Measurements from ENCODE around the gene ITGAX. TPM values are rescaled to one million over a fixed set of nuclear protein-coding genes. Genes with fewer than 3 reads are reported as not detected.

ITGAX gene
- total and polyA plus RNA-seq, 10 of the 15 experiments (the other 5 are each of a cell fraction or from before 2014, with no cell fraction given), result 1.6 to 37.9 (median 17.9) TPM

DNA sequence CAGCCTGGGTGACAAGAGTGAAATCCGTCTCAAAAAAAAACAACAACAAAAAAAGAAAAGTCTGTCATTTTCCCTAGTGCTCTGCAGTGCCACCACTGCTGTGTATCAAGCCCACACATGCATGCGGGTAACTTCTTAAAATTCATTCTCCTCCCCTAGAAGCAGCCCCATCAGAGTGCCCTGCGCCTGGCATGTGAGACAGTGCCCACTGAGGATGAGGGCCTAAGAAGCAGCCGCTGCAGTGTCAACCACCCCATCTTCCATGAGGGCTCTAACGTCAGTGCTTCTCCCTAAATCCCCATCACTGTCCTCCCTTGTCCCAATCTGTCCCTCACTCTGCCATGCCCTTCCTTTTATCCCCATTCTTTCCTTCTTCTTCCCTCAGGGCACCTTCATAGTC, 62.9 kb downstream of the ITGAX start:
- no peak for FAIRE-seq
- ChIA-PET POLR2A (no interaction called here), CTCF (interaction anchor here (1.3 kb wide), 1 partner anchor 30 kb away, joined by 3 read pairs; no protein-coding TSS in a partner anchor), RAD21 (ENCODE audit: unreplicated experiment) (interaction anchor here (0.6 kb wide), 1 partner anchor 32 kb away, joined by 3 read pairs; no protein-coding TSS in a partner anchor), SMC1A (ENCODE audit: uncharacterized antibody, unreplicated experiment) (interaction anchor here (0.6 to 1.0 kb wide), 3 partner anchors 9 to 27 kb away, joined by 3 read pairs; no protein-coding TSS in a partner anchor)
- peaks cover 28% of the 10 kb centered on the region for H3K4me1 ChIP-seq (ENCODE audit: control insufficient read depth, insufficient read depth, low read length)
- no peak for DNase-seq (ENCODE audit: low read depth, low spot score)
- intact Hi-C loops (cut with micrococcal nuclease; ENCODE audit: unreplicated experiment) (no loop called here), in situ Hi-C loops (cut with MboI) (no loop called here)
- no peaks in the 10 kb centered on the region for H4K20me1 ChIP-seq (ENCODE audit: control insufficient read depth, insufficient read depth)
- H3K9me3 ChIP-seq (replicated peaks; ENCODE audit: control insufficient read depth, insufficient read depth, low read length), result peaks cover 4% of the 10 kb centered on the region; the same call in 2 of the 3 replicates
- no peaks in the 10 kb centered on the region for H3K79me2 ChIP-seq (ENCODE audit: control insufficient read depth, insufficient read depth, low read length)
- H3K27me3 ChIP-seq (replicated peaks in 1 of 2; ENCODE audit: control insufficient read depth in 2 of 2, insufficient read depth in 2 of 2, low read length in 1 of 2), result no peaks in the 10 kb centered on the region; a peak in 1 of 4 replicates
- H2AFZ ChIP-seq (ENCODE audit: control insufficient read depth, low read depth, low read length), result no peak overlapping the region
- H3K9ac ChIP-seq (ENCODE audit: control insufficient read depth, insufficient read depth, low read length), result no peak overlapping the region
- no peak overlapping the region for H3K4me2 ChIP-seq (ENCODE audit: control insufficient read depth, insufficient read depth)
- 67% methylated on average over 5 of the region's 5 CpGs for WGBS (ENCODE audit: insufficient coverage, insufficient replicate concordance, low lambda C conversion rate, missing lambda C conversion rate)
- no TSS peak for BruUV-seq (replicated peaks)
- no peak for ATAC-seq
- no peaks in the 10 kb centered on the region for H3K36me3 ChIP-seq (ENCODE audit: control insufficient read depth in 2 of 2, insufficient read depth in 2 of 2, low read length in 1 of 2)
- H3K27ac ChIP-seq (ENCODE audit: control insufficient read depth, insufficient read depth), result no peak overlapping the region
- no peak overlapping the region for H3K4me3 ChIP-seq
- TF ChIP-seq, protein P1, sequence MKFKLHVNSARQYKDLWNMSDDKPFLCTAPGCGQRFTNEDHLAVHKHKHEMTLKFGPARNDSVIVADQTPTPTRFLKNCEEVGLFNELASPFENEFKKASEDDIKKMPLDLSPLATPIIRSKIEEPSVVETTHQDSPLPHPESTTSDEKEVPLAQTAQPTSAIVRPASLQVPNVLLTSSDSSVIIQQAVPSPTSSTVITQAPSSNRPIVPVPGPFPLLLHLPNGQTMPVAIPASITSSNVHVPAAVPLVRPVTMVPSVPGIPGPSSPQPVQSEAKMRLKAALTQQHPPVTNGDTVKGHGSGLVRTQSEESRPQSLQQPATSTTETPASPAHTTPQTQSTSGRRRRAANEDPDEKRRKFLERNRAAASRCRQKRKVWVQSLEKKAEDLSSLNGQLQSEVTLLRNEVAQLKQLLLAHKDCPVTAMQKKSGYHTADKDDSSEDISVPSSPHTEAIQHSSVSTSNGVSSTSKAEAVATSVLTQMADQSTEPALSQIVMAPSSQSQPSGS (IDR thresholded peaks at IDR 0.05; ENCODE audit: low read length), result no peak
- TF ChIP-seq NBN (IDR thresholded peaks at IDR 0.05) (no peak), FOS (IDR thresholded peaks at IDR 0.05; ENCODE audit: borderline replicate concordance, extremely low read depth, insufficient read length) (no peak), NFYB (IDR thresholded peaks at IDR 0.05; ENCODE audit: insufficient read depth, low read depth, low read length) (no peak), JUNB (IDR thresholded peaks at IDR 0.05) (no peak), BRCA1 (IDR thresholded peaks at IDR 0.05; ENCODE audit: low read depth, low read length) (no peak), BHLHE40 (IDR thresholded peaks at IDR 0.05; ENCODE audit: borderline replicate concordance in 1 of 2, low read depth in 2 of 2, low read length in 1 of 2) (no peak), ZNF384 (IDR thresholded peaks at IDR 0.05; ENCODE audit: borderline replicate concordance, low read depth, low read length) (no peak), RUNX3 (IDR thresholded peaks at IDR 0.05; ENCODE audit: low read length) (no peak), MXI1 (IDR thresholded peaks at IDR 0.05; ENCODE audit: low read depth, low read length) (no peak), DPF2 (IDR thresholded peaks at IDR 0.05) (no peak)
- TF ChIP-seq, protein P2, sequence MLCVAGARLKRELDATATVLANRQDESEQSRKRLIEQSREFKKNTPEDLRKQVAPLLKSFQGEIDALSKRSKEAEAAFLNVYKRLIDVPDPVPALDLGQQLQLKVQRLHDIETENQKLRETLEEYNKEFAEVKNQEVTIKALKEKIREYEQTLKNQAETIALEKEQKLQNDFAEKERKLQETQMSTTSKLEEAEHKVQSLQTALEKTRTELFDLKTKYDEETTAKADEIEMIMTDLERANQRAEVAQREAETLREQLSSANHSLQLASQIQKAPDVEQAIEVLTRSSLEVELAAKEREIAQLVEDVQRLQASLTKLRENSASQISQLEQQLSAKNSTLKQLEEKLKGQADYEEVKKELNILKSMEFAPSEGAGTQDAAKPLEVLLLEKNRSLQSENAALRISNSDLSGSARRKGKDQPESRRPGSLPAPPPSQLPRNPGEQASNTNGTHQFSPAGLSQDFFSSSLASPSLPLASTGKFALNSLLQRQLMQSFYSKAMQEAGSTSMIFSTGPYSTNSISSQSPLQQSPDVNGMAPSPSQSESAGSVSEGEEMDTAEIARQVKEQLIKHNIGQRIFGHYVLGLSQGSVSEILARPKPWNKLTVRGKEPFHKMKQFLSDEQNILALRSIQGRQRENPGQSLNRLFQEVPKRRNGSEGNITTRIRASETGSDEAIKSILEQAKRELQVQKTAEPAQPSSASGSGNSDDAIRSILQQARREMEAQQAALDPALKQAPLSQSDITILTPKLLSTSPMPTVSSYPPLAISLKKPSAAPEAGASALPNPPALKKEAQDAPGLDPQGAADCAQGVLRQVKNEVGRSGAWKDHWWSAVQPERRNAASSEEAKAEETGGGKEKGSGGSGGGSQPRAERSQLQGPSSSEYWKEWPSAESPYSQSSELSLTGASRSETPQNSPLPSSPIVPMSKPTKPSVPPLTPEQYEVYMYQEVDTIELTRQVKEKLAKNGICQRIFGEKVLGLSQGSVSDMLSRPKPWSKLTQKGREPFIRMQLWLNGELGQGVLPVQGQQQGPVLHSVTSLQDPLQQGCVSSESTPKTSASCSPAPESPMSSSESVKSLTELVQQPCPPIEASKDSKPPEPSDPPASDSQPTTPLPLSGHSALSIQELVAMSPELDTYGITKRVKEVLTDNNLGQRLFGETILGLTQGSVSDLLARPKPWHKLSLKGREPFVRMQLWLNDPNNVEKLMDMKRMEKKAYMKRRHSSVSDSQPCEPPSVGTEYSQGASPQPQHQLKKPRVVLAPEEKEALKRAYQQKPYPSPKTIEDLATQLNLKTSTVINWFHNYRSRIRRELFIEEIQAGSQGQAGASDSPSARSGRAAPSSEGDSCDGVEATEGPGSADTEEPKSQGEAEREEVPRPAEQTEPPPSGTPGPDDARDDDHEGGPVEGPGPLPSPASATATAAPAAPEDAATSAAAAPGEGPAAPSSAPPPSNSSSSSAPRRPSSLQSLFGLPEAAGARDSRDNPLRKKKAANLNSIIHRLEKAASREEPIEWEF (IDR thresholded peaks at IDR 0.05; ENCODE audit: insufficient replicate concordance, low read depth, low read length), result no peak
- TF ChIP-seq, protein P3, sequence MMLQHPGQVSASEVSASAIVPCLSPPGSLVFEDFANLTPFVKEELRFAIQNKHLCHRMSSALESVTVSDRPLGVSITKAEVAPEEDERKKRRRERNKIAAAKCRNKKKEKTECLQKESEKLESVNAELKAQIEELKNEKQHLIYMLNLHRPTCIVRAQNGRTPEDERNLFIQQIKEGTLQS (IDR thresholded peaks at IDR 0.05; ENCODE audit: borderline replicate concordance, extremely low read depth, low read depth, low read length), result no peak
- TF ChIP-seq, protein P4, sequence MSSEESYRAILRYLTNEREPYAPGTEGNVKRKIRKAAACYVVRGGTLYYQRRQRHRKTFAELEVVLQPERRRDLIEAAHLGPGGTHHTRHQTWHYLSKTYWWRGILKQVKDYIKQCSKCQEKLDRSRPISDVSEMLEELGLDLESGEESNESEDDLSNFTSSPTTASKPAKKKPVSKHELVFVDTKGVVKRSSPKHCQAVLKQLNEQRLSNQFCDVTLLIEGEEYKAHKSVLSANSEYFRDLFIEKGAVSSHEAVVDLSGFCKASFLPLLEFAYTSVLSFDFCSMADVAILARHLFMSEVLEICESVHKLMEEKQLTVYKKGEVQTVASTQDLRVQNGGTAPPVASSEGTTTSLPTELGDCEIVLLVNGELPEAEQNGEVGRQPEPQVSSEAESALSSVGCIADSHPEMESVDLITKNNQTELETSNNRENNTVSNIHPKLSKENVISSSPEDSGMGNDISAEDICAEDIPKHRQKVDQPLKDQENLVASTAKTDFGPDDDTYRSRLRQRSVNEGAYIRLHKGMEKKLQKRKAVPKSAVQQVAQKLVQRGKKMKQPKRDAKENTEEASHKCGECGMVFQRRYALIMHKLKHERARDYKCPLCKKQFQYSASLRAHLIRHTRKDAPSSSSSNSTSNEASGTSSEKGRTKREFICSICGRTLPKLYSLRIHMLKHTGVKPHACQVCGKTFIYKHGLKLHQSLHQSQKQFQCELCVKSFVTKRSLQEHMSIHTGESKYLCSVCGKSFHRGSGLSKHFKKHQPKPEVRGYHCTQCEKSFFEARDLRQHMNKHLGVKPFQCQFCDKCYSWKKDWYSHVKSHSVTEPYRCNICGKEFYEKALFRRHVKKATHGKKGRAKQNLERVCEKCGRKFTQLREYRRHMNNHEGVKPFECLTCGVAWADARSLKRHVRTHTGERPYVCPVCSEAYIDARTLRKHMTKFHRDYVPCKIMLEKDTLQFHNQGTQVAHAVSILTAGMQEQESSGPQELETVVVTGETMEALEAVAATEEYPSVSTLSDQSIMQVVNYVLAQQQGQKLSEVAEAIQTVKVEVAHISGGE (CRISPR knock-in tag; IDR thresholded peaks at IDR 0.05), result no peak

Data from GM12878 (cell line).